ENCODE measurements around the gene CXorf65. TPM values are rescaled to one million over a fixed set of nuclear protein-coding genes. Genes with fewer than 3 reads are reported as not detected.

CXorf65 gene
- total RNA-seq, 1 donor from 2014 or later = not detected

DNA sequence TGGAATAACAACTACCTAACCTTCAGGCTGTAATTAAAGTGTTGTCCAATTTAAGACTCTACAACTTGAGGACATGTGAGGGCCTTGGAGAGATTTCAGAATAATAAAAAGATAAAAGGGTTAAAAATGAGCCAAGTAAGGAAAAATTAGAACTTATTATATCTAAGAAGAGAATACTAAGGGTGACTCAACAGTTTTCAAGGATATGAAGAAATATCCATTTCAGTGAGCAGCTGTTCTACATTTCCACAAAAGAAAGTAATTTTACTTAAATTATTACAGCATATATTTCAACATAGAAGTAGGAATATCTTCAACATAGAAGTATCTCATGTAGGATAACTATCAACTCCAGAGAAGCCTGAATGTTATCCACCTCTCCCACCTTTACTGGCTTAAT is 49.7 kb downstream of the CXorf65 start:
- DNase-seq (ENCODE audit: low read depth) = no peak
- Histone ChIP-seq H3K36me3 (ENCODE audit: control insufficient read depth, insufficient read depth, low read length) (no peaks in the 10 kb centered on the region), H3K4me3 (ENCODE audit: low read depth, low read length) (no peak overlapping the region), H3K27me3 (ENCODE audit: control insufficient read depth, insufficient read depth, low read length) (no peaks in the 10 kb centered on the region)
- TF ChIP-seq, protein P1, sequence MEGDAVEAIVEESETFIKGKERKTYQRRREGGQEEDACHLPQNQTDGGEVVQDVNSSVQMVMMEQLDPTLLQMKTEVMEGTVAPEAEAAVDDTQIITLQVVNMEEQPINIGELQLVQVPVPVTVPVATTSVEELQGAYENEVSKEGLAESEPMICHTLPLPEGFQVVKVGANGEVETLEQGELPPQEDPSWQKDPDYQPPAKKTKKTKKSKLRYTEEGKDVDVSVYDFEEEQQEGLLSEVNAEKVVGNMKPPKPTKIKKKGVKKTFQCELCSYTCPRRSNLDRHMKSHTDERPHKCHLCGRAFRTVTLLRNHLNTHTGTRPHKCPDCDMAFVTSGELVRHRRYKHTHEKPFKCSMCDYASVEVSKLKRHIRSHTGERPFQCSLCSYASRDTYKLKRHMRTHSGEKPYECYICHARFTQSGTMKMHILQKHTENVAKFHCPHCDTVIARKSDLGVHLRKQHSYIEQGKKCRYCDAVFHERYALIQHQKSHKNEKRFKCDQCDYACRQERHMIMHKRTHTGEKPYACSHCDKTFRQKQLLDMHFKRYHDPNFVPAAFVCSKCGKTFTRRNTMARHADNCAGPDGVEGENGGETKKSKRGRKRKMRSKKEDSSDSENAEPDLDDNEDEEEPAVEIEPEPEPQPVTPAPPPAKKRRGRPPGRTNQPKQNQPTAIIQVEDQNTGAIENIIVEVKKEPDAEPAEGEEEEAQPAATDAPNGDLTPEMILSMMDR (IDR thresholded peaks at IDR 0.05; ENCODE audit: insufficient read depth, low read length, poor library complexity, severe bottlenecking) = no peak

Other genes starting within 250 kb of the CXorf65 start
- gene TEX11, start 198.0 kb downstream of the CXorf65 start, total RNA-seq = not detected in 2 replicates
- 0.54 and 1.5 TPM in 2 replicates for gene SLC7A3, start 175.6 kb downstream of the CXorf65 start, total RNA-seq
- 76.2 and 95.8 TPM in 2 replicates for gene SNX12, start 38.4 kb downstream of the CXorf65 start, total RNA-seq
- gene FOXO4, start 10.9 kb downstream of the CXorf65 start, total RNA-seq = 3.9 and 4.5 TPM in 2 replicates
- 0.08 TPM in 1 of 2 replicates, not detected in the other for gene IL2RG, start 4.8 kb upstream of the CXorf65 start, total RNA-seq
- gene MED12, start 11.9 kb upstream of the CXorf65 start, total RNA-seq = 20.3 and 25.3 TPM in 2 replicates
- gene NLGN3, start 38.1 kb upstream of the CXorf65 start, total RNA-seq = 0.13 and 0.34 TPM in 2 replicates
- not detected in 2 replicates for gene GJB1, start 116.5 kb upstream of the CXorf65 start, total RNA-seq
- 11.0 and 16.7 TPM in 2 replicates for gene ZMYM3, start 147.4 kb upstream of the CXorf65 start, total RNA-seq
- 353 and 411 TPM in 2 replicates for gene NONO, start 176.9 kb upstream of the CXorf65 start, total RNA-seq
- 1.1 and 1.7 TPM in 2 replicates for gene ITGB1BP2, start 195.0 kb upstream of the CXorf65 start, total RNA-seq

All from kidney epithelial cell (primary cell).